Psoas muscle (tissue), 8 donors: ENCODE results near the gene MB21D2. TPM values are rescaled to one million over a fixed set of nuclear protein-coding genes. Genes with fewer than 3 reads are reported as not detected.

Experiments used
- ATAC-seq, 4 donors: fragments of 200-7000 bp; cut with Tn5 transposase; one replicate each; pipeline ENCODE4 v1.9.1; 2020; ENCODE audit warnings: moderate library complexity in 3 of 4, mild to moderate bottlenecking in 2 of 4
- DNase-seq, 2 donors: peaks; one replicate each; pipeline ENCODE4 v3.0.0-alpha.2; 2020
- H3K27ac ChIP-seq: fragments of 200-600 bp; one replicate; pipeline ENCODE4 v1.8.0; 2022
- H3K27me3 ChIP-seq, 3 donors: fragments of 200-600 bp in 1 of 3; one replicate each; pipeline versions ENCODE4 v1.6.1 to v1.8.0; 2013 to 2022; ENCODE audit warnings: low read length in 2 of 3, mild to moderate bottlenecking in 2 of 3, moderate library complexity in 1 of 3; ENCODE audit not compliant: insufficient read depth in 3 of 3
- H3K36me3 ChIP-seq, 2 donors: fragments of 200-600 bp in 1 of 2; one replicate each; pipeline versions ENCODE4 v1.6.1 to v1.8.0; 2013 to 2022; ENCODE audit warnings: low read depth in 1 of 2, mild to moderate bottlenecking in 1 of 2, moderate library complexity in 1 of 2; ENCODE audit not compliant: insufficient read depth in 1 of 2
- H3K4me1 ChIP-seq: fragments of 200-600 bp; one replicate; pipeline ENCODE4 v1.8.0; 2022
- H3K4me3 ChIP-seq: fragments of 200-600 bp; one replicate; pipeline ENCODE4 v1.8.0; 2022; ENCODE audit warnings: mild to moderate bottlenecking
- H3K9me3 ChIP-seq: fragments of 200-600 bp; one replicate; pipeline ENCODE4 v1.8.0; 2022
- CTCF ChIP-seq: fragments of 200-600 bp; IDR thresholded peaks from one replicate; pipeline ENCODE4 v1.8.0; 2022; ENCODE audit warnings: antibody characterized with exemption
- WGBS, 3 donors: extraction: QIAGEN DNeasy Blood & Tissue Kit; methylation state at CpG; one replicate each; pipeline versions ENCODE4 v1.1.6 to v1.1.7; 2013; 5-methylcytosine and 5-hydroxymethylcytosine counted together
- intact Hi-C, 2 donors: fragments of 100-400 bp; cut with DNase I; formaldehyde crosslinking; loops; one replicate each; pipeline versions ENCODE4 v1.11.0 to v1.14.2; 2022
- polyA plus RNA-seq, 3 donors: library from polyadenylated mRNA; stranded (reverse); fragments of 200-250 nt; gene quantifications; one replicate each; pipeline ENCODE4 v1.2.3, GENCODE V29; 2013
- total RNA-seq, 4 donors: library from RNA; stranded (reverse); fragmentation: NEBNext Ultra II Directional in 2 of 4; extraction: Animal tissue kit (Norgen Biotek cat#: 25700) in 2 of 4; gene quantifications; one replicate each; pipeline versions ENCODE4 v1.2.1 to v1.2.4, GENCODE V29; 2021 to 2023
- donor health status: healthy with polysubstance abuse.
- donor health status: DM: no; HTN: no; CAD: no; lungs with moderate emphysema.
- donor health status: Bipolar disorder and iron deficiency.
- donor health status: healthy.
- donor health status: DM: yes; HTN: yes; CAD: no.
- donor health status: DM: no; HTN: no; CAD: no.
- donor health status: DM: no; HTN: no; CAD: no.
- donor health status: DM: yes; HTN: yes; CAD: no.

MB21D2 gene
- total and polyA plus RNA-seq, 7 donors = 0.61 to 2.6 (median 1.3) TPM

- Histone ChIP-seq H3K4me1 (peaks cover 6% of the 10 kb centered on the region), H3K4me3 (no peak overlapping the region), H3K9me3 (no peaks in the 10 kb centered on the region), H3K27ac (no peak overlapping the region), H3K27me3 (no peaks in the 10 kb centered on the region), H3K36me3 (no peaks in the 10 kb centered on the region)
- DNase-seq (no peak), ATAC-seq (peak in 1 of 4 donors; percentile 48)
- no peak for TF ChIP-seq CTCF
- WGBS, 3 donors = 59 to 63% (median 62%) methylated on average over 9 of the region's 9 CpGs
- intact Hi-C loops = no loop called here
Measured at GRCh38 chr3:192858849-192859585, 58.6 kb downstream of the MB21D2 start.

GRCh38 chr3:192857260-192857661, 60.4 kb downstream of the MB21D2 start:
- WGBS, 3 donors = 56 to 74% (median 61%) methylated on average over 7 of the region's 7 CpGs
- ATAC-seq = no peak
- Histone ChIP-seq H3K27ac (no peak overlapping the region), H3K4me1 (peaks cover 6% of the 10 kb centered on the region), H3K4me3 (no peak overlapping the region), H3K36me3 (no peaks in the 10 kb centered on the region), H3K9me3 (no peaks in the 10 kb centered on the region), H3K27me3 (no peaks in the 10 kb centered on the region)
- intact Hi-C loops = no loop called here
- no peak for DNase-seq
- no peak for TF ChIP-seq CTCF

- ATAC-seq = no peak
- Histone ChIP-seq H3K9me3 (no peaks in the 10 kb centered on the region), H3K27ac (no peak overlapping the region), H3K36me3 (no peaks in the 10 kb centered on the region), H3K27me3 (no peaks in the 10 kb centered on the region), H3K4me3 (no peak overlapping the region), H3K4me1 (peaks cover 12% of the 10 kb centered on the region)
- WGBS, 3 donors = 96 to 97% (median 97%) methylated on average over 1 of the region's 1 CpG
- no peak for TF ChIP-seq CTCF
- intact Hi-C loops = no loop called here
- DNase-seq = no peak
Measured at GRCh38 chr3:192855434-192855833, 62.2 kb downstream of the MB21D2 start.

- no peak overlapping the region for H3K27ac ChIP-seq
Measured at GRCh38 chr3:192851821-192852372, 65.8 kb downstream of the MB21D2 start.

More at GRCh38 chr3:192851821-192852372, 65.8 kb downstream of the MB21D2 start:
- ATAC-seq (peak; percentile 48 to 68 (median 58)), DNase-seq (peak; percentile 62 to 76)
- intact Hi-C loops = no loop called here
- 34 to 42% (median 34%) methylated on average over 5 of the region's 5 CpGs for WGBS, 3 donors
- Histone ChIP-seq H3K4me3 (no peak overlapping the region), H3K27me3 (no peaks in the 10 kb centered on the region), H3K4me1 (peaks cover 9% of the 10 kb centered on the region), H3K36me3 (no peaks in the 10 kb centered on the region), H3K9me3 (no peaks in the 10 kb centered on the region)
- TF ChIP-seq CTCF = no peak
